HepG2 (cell line): ENCODE data around the gene PIK3R3. TPM values are rescaled to one million over a fixed set of nuclear protein-coding genes. Genes with fewer than 3 reads are reported as not detected.

ENCODE experiments used
- ATAC-seq: fragments of 200-7000 bp; cut with Tn5 transposase; 3 replicates; pipeline ENCODE4 v1.9.1; 2020; ENCODE audit warnings: mild to moderate bottlenecking, moderate library complexity
- BruUV-seq: library from RNA; stranded (reverse); fragments of 400-500 nt; replicated peaks from 2 replicates; lab custom pipeline; 2021; lab: Mats Ljungman, UMichigan
- CTCF ChIA-PET: fragments of 300-600 bp; formaldehyde crosslinking; extraction: SDS; loops from one replicate; lab custom pipeline; 2021; ENCODE audit warnings: low total read pairs, inconsistent platforms, low intra/inter-chr PET ratio; lab: Yijun Ruan, JAX
- POLR2A ChIA-PET: fragments of 350-600 bp; sonication (Branson Sonifier 250); formaldehyde crosslinking; loops from one replicate; lab custom pipeline; 2020; ENCODE audit warnings: antibody characterized with exemption, inconsistent platforms; lab: Yijun Ruan, JAX
- DNase-seq: peaks from one replicate; pipeline ENCODE4 v3.0.0-alpha.2; 2015; ENCODE audit warnings: low spot score
- FAIRE-seq: peaks from 3 replicates; lab custom pipeline; 2011; peaks lifted over from hg19 to GRCh38; lab: Jason Lieb, UNC
- H2AFZ ChIP-seq: one replicate; pipeline ENCODE4 v1.6.1; 2011; ENCODE audit warnings: low read length, inconsistent platforms
- H3K27ac ChIP-seq: fragments of 300-600 bp; 3 replicates; pipeline ENCODE4 v1.8.0; 2011; ENCODE audit warnings: mixed run types, mild to moderate bottlenecking, mixed read lengths, low read length, inconsistent platforms; ENCODE audit not compliant: insufficient read depth; ENCODE audit errors: extremely low read length
- H3K27me3 ChIP-seq, 2 experiments: fragments of 200-600 bp in 1 of 2; 2 replicates in 1 of 2; 3 replicates in 1 of 2; pipeline versions ENCODE4 v1.6.0 to v1.8.0; 2011; ENCODE audit warnings: low read length in 2 of 2, mild to moderate bottlenecking in 2 of 2, moderate library complexity in 2 of 2, inconsistent platforms in 1 of 2; ENCODE audit not compliant: insufficient read depth in 2 of 2, control insufficient read depth in 1 of 2
- H3K36me3 ChIP-seq, 2 experiments: fragments of 200-600 bp in 1 of 2; replicated peaks in 1 of 2; 2 replicates in 1 of 2; 3 replicates in 1 of 2; pipeline versions ENCODE4 v1.5.1 to v1.8.0; 2011; ENCODE audit warnings: low read length in 2 of 2, inconsistent platforms in 1 of 2; ENCODE audit not compliant: insufficient read depth in 2 of 2, control insufficient read depth in 1 of 2
- H3K4me1 ChIP-seq: 2 replicates; pipeline ENCODE4 v1.5.1; 2012; ENCODE audit warnings: low read length, inconsistent platforms; ENCODE audit not compliant: insufficient read depth
- H3K4me2 ChIP-seq: 2 replicates; pipeline ENCODE4 v1.6.0; 2011; ENCODE audit warnings: low read depth, low read length, inconsistent platforms
- H3K4me3 ChIP-seq, 3 experiments: fragments of 200-600 bp in 1 of 3; sonication (generic), shearing (Covaris generic) in 1 of 3; replicated peaks in 1 of 3; 2 replicates each; pipeline ENCODE4 v1.5.1; 2011 to 2016; ENCODE audit warnings: low read length in 3 of 3, inconsistent platforms in 2 of 3, low read depth in 2 of 3, mild to moderate bottlenecking in 2 of 3, control low read depth in 1 of 3, mixed read lengths in 1 of 3; ENCODE audit not compliant: insufficient read depth in 1 of 3
- H3K79me2 ChIP-seq: one replicate; pipeline ENCODE4 v1.6.1; 2011; ENCODE audit warnings: low read length, inconsistent platforms; ENCODE audit not compliant: insufficient read depth
- H3K9ac ChIP-seq: 2 replicates; pipeline ENCODE4 v1.6.0; 2011; ENCODE audit warnings: mild to moderate bottlenecking, low read depth, low read length, inconsistent platforms; ENCODE audit not compliant: insufficient read depth
- H3K9me3 ChIP-seq: 2 replicates; pipeline ENCODE4 v1.5.1; 2012; ENCODE audit warnings: mild to moderate bottlenecking, low read length
- H4K20me1 ChIP-seq: 2 replicates; pipeline ENCODE4 v1.6.0; 2011; ENCODE audit warnings: inconsistent platforms, mild to moderate bottlenecking, low read length, moderate library complexity; ENCODE audit not compliant: insufficient read depth
- CAMTA2 ChIP-seq: sonication (generic); formaldehyde crosslinking; IDR thresholded peaks from 2 replicates; pipeline ENCODE4 v1.4.0; 2020; ENCODE audit warnings: mild to moderate bottlenecking, missing genetic modification reagents, borderline replicate concordance
- HDAC1 ChIP-seq: sonication (generic); formaldehyde crosslinking; IDR thresholded peaks from 2 replicates; pipeline ENCODE4 v1.5.1; 2020; ENCODE audit warnings: mild to moderate bottlenecking, missing genetic modification reagents
- NCOA2 ChIP-seq: sonication (generic); formaldehyde crosslinking; IDR thresholded peaks from 2 replicates; pipeline ENCODE4 v1.8.0; 2022; ENCODE audit warnings: inconsistent platforms
- RAD21 ChIP-seq: fragments of 450-650 bp; formaldehyde crosslinking; IDR thresholded peaks from 2 replicates; pipeline ENCODE4 v1.5.0; 2020; ENCODE audit warnings: mild to moderate bottlenecking
- RARA ChIP-seq: IDR thresholded peaks from 2 replicates; pipeline ENCODE4 v1.6.1; 2016; ENCODE audit warnings: missing genetic modification reagents, missing compliant biosample characterization
- SIX1 ChIP-seq: sonication (generic); formaldehyde crosslinking; IDR thresholded peaks from 2 replicates; pipeline ENCODE4 v1.4.0; 2020; ENCODE audit warnings: missing genetic modification reagents, borderline replicate concordance
- ZFX ChIP-seq: sonication (generic); formaldehyde crosslinking; IDR thresholded peaks from 2 replicates; pipeline ENCODE4 v1.4.0; 2020; ENCODE audit warnings: mild to moderate bottlenecking, low read depth, missing genetic modification reagents, moderate library complexity
- ZNF124 ChIP-seq: sonication (generic); formaldehyde crosslinking; IDR thresholded peaks from 2 replicates; pipeline ENCODE4 v1.4.0; 2020; ENCODE audit warnings: missing genetic modification reagents
- ZNF292 ChIP-seq: sonication (generic); formaldehyde crosslinking; IDR thresholded peaks from 2 replicates; pipeline ENCODE4 v1.8.1; 2022; ENCODE audit warnings: mild to moderate bottlenecking, low read depth, missing genetic modification reagents, borderline replicate concordance
- ZNF660 ChIP-seq: sonication (generic); formaldehyde crosslinking; IDR thresholded peaks from 2 replicates; pipeline ENCODE4 v1.5.1; 2020; ENCODE audit warnings: mild to moderate bottlenecking, low read depth, missing genetic modification reagents, borderline replicate concordance
- ZNF773 ChIP-seq: sonication (generic); formaldehyde crosslinking; IDR thresholded peaks from 2 replicates; pipeline ENCODE4 v1.4.0; 2020; ENCODE audit warnings: missing genetic modification reagents, borderline replicate concordance
- ZSCAN21 ChIP-seq: sonication (generic); formaldehyde crosslinking; IDR thresholded peaks from 2 replicates; pipeline ENCODE4 v1.8.0; 2022; ENCODE audit warnings: mild to moderate bottlenecking, missing genetic modification reagents, moderate library complexity, borderline replicate concordance
- WGBS: methylation state at CpG from one replicate; pipeline ENCODE4 v1.1.6; 2017; ENCODE audit warnings: low lambda C conversion rate; 5-methylcytosine and 5-hydroxymethylcytosine counted together
- in situ Hi-C: cut with HindIII; loops from 2 replicates; pipeline ENCODE4 v1.10.0; 2017; ENCODE audit warnings: low pct_unique_long_range_greater_than_20kb; ENCODE audit not compliant: extremely low pct_ligation_motif_present
- intact Hi-C: fragments of 100-400 bp; cut with micrococcal nuclease; formaldehyde crosslinking; loops from one replicate; pipeline ENCODE4 v1.10.0; 2022; ENCODE audit not compliant: unreplicated experiment
- polyA plus RNA-seq, 8 experiments: library from polyadenylated mRNA; depleted of rRNA in 3 of 8; stranded (reverse) in 7 of 8; unstranded in 1 of 8; fragments of >200 nt; fragmentation: Illumina TruSeq in 4 of 8; extraction: Trizol in 4 of 8; gene quantifications; 2 replicates each; pipeline versions ENCODE4 v1.2.1 to v1.2.3, GENCODE V29; 2011 to 2016; ENCODE audit warnings: low read depth in 4 of 8, missing spikeins in 1 of 8, mixed read lengths in 1 of 8; ENCODE audit not compliant: insufficient read depth in 1 of 8
- total RNA-seq, 5 experiments: library from RNA; depleted of rRNA; stranded (reverse); fragments of >200 nt; fragmentation: Illumina TruSeq; extraction: Trizol; gene quantifications; 2 replicates each; pipeline ENCODE4 v1.2.3, GENCODE V29; 2016; ENCODE audit warnings: low read depth in 1 of 5
- TF ChIP-seq, protein P1 (sequence below): sonication (generic); formaldehyde crosslinking; IDR thresholded peaks from 2 replicates; pipeline ENCODE4 v1.4.0; 2020; ENCODE audit warnings: missing genetic modification reagents
- TF ChIP-seq, protein P2 (sequence below): sonication (generic); formaldehyde crosslinking; IDR thresholded peaks from 2 replicates; pipeline ENCODE4 v1.5.0; 2020; ENCODE audit warnings: mild to moderate bottlenecking, missing genetic modification reagents, moderate library complexity

The PIK3R3 gene
- total and polyA plus RNA-seq, 2 of the 13 experiments (the other 11 are each of a cell fraction or from before 2014, with no cell fraction given) = 0.37 to 6.9 TPM

DNA sequence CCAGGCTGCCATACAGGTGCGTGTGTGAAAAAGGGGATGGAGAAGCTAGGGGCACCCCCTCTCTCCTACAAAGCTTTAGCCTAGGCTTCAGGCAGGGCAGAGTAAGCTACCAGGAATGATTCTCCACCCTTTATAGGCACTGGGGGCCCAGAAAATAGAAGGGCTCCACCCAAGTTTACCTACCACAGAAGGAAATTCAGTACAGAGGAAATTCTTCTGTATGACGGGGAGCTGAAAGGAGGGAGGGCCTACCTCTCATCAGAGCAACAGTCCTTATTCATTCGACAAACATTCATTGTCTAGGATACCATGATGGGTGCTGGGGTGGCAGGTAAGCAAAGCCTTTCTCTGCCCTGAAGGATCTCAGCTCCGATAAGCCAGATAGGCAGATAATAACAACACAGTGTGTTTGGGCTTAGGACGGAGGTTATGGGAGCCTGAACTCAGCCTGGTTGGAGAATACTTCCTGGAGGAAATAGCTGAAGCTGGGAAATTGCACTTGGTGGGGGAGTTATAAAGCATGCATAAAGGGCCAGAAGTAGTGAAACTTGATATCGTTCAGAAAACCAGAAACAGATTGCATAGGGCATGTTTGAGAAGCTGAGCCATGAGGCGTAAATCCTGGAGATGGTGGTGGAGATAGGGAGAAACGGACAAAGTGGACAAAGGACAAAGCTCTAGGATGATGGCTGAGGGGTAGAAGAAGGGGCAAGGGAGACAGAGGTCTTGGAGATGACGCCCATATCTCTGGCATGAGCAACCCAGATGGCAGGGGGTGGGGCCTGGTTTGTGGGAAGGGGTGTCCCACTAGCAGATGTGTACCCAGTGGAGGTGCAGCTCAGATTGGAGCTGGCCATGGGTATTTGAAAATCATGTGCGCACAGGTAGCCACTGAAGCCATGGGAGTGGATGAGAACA, 49.2 kb upstream of the PIK3R3 start (continued):
- peak; percentile 49; the same call in 1 of the 2 replicates for TF ChIP-seq SIX1 (CRISPR knock-in tag)

DNA sequence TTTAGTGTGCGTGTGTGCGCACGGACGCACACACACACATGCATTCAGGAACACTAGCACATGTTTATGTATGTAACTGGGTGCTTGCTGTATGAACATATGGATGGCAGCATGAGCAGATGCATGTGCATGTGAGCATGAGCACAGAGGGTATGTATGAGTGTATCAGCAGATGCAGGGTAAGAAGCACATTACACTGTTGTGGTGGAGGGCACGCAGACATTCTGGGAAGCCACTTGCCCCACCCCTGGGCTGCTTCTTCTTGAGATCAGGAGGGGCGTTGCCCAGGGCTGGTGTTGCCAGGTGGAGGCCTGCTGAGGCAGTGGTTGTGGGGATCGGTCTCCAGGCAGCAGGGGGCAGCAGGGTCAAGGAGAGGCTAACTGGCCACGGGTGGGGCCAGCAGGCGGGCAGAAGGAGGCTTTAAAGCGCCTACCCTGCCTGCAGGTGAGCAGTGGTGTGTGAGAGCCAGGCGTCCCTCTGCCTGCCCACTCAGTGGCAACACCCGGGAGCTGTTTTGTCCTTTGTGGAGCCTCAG, 47.7 kb upstream of the PIK3R3 start:
- H3K4me3 ChIP-seq = peak overlapping the region in 1 of 3 experiments; percentile 9; a peak in 1 of 6 replicates
- peak; percentile 36 for DNase-seq
- BruUV-seq = no TSS peak
- H3K79me2 ChIP-seq = no peaks in the 10 kb centered on the region
- no peaks in the 10 kb centered on the region for H3K9me3 ChIP-seq
- intact Hi-C loops (loop anchor here (2.0 kb wide), 1 partner anchor 19 kb away; the partner anchor contains the start of gene POMGNT1), in situ Hi-C loops (loop anchor here (5.0 kb wide), 1 partner anchor 42 kb away; no protein-coding TSS in a partner anchor)
- H2AFZ ChIP-seq = no peak overlapping the region
- no peak overlapping the region for H3K9ac ChIP-seq
- peak; percentile 66 for ATAC-seq
- H4K20me1 ChIP-seq = no peaks in the 10 kb centered on the region
- 26% methylated on average over 11 of the region's 12 CpGs for WGBS
- peak overlapping the region; percentile 45 for H3K4me2 ChIP-seq
- H3K27ac ChIP-seq = no peak overlapping the region
- ChIA-PET CTCF (interaction anchor here (3.2 to 4.9 kb wide), 2 partner anchors 43 to 142 kb away, joined by 43 to 88 read pairs; no protein-coding TSS in a partner anchor), POLR2A (no interaction called here)
- H3K36me3 ChIP-seq = no peaks in the 10 kb centered on the region
- peaks cover 64% of the 10 kb centered on the region for H3K4me1 ChIP-seq
- no peak for FAIRE-seq
- peaks cover 0 to 3% of the 10 kb centered on the region in 2 experiments; a peak in 1 of 5 replicates for H3K27me3 ChIP-seq
- TF ChIP-seq, protein P1, sequence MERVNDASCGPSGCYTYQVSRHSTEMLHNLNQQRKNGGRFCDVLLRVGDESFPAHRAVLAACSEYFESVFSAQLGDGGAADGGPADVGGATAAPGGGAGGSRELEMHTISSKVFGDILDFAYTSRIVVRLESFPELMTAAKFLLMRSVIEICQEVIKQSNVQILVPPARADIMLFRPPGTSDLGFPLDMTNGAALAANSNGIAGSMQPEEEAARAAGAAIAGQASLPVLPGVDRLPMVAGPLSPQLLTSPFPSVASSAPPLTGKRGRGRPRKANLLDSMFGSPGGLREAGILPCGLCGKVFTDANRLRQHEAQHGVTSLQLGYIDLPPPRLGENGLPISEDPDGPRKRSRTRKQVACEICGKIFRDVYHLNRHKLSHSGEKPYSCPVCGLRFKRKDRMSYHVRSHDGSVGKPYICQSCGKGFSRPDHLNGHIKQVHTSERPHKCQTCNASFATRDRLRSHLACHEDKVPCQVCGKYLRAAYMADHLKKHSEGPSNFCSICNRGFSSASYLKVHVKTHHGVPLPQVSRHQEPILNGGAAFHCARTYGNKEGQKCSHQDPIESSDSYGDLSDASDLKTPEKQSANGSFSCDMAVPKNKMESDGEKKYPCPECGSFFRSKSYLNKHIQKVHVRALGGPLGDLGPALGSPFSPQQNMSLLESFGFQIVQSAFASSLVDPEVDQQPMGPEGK = 0 out of 2 replicates have a peak, but pooled peaks have one; percentile 14
- TF ChIP-seq ZNF773 (CRISPR knock-in tag) (no peak), RAD21 (CRISPR knock-in tag) (peak; percentile 59), ZSCAN21 (CRISPR knock-in tag) (0 out of 2 replicates have a peak, but pooled peaks have one; percentile 31), CAMTA2 (CRISPR knock-in tag) (no peak), ZNF124 (CRISPR knock-in tag) (no peak), RARA (CRISPR knock-in tag) (peak; percentile 42), ZFX (peak; percentile 26; the same call in 1 of the 2 replicates), HDAC1 (CRISPR knock-in tag) (0 out of 2 replicates have a peak, but pooled peaks have one; percentile 2), NCOA2 (CRISPR knock-in tag) (no peak), ZNF292 (CRISPR knock-in tag) (0 out of 2 replicates have a peak, but pooled peaks have one; percentile 22), ZNF660 (no peak)
- TF ChIP-seq, protein P2, sequence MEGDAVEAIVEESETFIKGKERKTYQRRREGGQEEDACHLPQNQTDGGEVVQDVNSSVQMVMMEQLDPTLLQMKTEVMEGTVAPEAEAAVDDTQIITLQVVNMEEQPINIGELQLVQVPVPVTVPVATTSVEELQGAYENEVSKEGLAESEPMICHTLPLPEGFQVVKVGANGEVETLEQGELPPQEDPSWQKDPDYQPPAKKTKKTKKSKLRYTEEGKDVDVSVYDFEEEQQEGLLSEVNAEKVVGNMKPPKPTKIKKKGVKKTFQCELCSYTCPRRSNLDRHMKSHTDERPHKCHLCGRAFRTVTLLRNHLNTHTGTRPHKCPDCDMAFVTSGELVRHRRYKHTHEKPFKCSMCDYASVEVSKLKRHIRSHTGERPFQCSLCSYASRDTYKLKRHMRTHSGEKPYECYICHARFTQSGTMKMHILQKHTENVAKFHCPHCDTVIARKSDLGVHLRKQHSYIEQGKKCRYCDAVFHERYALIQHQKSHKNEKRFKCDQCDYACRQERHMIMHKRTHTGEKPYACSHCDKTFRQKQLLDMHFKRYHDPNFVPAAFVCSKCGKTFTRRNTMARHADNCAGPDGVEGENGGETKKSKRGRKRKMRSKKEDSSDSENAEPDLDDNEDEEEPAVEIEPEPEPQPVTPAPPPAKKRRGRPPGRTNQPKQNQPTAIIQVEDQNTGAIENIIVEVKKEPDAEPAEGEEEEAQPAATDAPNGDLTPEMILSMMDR (CRISPR knock-in tag) = peak; percentile 85
